OCI-M2 (cell line): ENCODE measurements around the gene CLSTN1.

Source experiments
- DNase-seq: peaks from one replicate; lab custom pipeline; 2025; ENCODE audit not compliant: unreplicated experiment; lab: John Stamatoyannopoulos, UW

The CLSTN1 gene

DNA sequence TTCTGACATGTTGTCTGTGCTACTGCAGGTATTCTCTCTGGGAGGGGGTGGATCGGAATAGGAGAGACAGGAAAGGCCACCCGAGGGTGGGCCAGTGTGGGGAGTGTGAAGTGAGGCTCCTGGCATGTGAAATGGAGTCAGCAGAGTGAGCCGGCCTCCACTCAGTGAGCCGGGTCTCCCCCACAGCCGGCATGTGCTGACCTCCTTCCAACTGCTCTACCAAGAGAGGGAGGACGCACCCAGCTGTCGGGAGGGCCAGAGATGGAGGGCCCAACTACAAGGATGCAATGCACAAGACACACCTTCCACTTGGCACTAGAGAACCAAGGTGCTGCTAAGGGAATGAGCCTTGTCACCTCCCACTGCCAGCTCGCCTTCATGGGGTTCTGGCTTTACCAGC lies 28.2 kb upstream of the CLSTN1 start:
- no peak for DNase-seq

DNA sequence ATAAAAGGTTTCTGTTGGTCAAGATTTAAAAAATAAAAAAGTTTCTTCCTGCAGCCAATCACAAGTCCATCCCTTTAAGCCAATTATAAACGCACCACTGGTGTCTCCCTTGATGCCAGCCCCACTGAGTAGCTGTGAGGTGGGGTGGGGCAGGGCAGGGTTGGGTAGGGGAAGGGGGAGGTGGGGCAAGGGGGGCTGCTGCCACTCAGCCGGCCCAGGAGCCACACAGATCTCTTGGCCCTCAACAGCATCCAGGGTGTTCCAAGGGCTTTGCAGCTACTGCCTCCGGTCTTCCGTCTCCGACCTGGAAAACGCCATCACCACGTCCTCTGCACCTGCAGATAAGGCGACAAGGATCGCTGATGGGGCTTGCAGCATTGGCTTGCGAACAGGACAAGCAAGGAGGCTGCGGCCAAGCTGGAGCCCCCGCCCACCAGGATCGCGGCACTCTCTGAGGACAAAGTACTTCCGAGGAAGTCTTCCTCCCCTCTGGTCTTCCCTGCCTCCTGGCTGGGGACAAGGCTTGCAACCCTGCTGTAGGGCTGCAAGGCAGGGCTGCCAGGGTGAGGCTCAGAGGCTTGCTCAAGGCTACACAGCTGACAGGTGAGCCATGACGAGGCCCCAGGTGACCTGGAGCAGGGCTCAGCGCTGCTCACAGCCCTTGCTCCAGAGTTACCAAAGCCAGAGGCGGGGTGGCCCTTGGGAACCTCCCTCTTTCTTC lies 26.8 kb upstream of the CLSTN1 start:
- no peak for DNase-seq

DNA sequence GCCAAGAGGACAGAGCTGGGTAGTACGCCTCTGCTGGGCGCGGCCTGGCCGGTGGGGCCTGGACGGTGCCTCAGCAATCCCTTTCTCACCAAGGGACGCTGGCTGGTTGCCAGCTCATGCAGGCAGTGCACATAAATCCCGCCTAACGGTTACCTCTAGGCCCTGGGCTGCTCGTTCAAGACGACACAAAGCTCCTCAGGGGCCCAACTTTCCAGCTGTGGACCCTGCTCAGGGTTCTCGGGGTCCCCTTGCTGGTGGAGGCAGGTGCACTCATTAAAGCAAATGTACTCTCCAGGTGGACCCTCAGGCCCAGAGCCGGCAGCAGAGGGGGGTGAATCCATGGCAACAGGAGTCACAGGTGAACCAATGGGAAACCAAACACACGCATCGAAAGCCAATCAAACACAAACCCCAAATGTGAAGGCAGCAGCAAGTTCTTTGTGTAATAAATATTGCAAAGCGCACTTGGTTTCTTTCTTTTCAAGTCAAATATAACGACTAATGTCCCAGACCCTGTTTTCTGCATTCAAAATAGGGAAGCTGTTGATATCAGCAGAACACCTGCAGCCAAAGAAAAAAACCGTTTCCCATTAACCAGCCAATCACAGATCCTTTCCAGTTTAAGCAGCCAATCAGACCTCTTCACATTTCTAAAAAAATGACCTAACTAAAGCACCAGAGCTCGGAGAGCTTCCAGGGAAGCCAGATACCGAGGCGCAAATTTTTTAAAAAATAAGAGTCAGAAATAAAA lies 26.1 kb upstream of the CLSTN1 start:
- no peak for DNase-seq

DNA sequence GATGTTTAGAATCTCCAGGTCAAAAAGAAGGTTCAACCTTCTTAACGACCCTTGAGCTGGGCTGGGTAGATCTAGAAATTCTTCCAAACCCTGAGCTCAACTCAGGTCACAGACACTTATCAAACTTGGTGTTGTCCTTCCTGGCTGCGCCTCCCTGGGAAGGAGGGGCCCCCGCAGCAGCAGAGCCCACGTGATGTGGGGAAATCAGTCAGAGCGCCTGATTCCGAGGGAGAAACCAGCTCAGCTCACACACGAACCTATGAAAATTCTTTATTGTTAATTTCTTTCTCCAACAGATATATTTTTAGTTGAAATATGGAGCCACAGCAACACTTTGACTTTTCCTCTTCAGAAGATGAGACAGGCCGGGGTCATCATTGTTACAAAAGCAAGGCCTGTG lies 24.3 kb upstream of the CLSTN1 start:
- no peak for DNase-seq

DNA sequence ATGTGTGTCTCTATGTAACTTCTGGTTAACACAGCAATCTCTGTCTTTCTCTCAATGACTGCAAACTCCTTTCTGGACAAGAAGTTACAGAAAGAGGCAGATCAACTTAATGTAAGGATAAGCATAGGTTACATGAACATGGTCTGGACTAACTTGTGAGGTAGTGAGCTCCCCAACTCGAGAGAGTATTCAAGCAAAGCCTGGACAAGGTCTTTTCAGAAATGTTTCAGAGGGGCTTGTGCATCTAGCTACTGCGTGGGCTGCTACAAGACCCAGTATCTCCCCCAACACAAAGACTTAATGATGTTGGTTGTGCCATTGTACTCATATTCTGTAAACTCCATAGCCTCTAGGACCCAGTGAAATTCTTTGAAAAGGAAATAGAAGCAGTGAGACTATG lies 23.5 kb upstream of the CLSTN1 start:
- DNase-seq = no peak

DNA sequence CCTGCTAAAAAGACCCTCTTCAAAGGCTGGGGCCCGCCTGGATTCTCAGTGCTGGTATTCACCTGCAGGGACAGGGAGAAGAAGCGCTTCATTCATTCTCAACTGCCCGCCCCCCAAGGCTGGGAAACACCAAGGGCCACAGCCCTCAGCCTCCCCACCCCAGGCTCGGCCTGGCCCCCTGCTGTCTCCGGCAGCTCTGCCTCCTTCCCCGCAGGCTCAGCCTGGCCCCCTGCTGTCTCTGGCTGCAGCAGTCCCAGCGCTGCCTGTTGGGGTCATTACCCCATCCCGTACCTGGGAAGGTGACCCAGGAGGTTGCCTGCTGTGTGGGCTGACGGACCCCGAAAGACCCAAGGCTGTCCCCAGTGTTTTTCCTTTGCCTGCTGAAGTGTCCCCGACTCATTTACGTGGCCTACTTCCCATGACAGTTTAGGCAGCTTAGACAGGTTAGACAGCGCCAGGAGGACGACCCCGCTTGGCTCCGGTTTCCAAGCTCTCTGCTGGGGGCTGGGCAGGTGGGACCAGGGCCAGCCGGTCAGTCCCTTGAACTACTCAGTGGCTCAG lies 22.9 kb upstream of the CLSTN1 start:
- no peak for DNase-seq

DNA sequence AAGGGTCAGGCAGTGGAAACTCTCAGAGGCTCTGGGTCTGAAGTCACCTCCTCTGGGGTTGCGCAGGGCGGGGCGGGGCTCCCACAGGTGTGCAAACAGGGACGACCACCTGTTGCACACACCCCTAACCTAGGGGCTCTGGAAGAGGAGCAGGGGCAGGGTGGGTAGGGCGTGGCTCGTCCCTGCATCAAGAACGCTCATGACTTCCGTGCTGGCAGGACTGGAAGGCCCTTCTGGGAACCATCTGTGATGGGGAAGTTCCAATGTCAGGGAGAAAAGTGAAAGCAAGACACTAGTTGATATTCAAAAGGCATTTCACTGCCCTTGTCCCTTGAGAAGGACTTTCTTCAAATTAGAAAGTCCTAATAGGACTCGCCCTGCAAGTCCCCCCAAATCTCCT lies 22.1 kb upstream of the CLSTN1 start:
- DNase-seq = no peak

DNA sequence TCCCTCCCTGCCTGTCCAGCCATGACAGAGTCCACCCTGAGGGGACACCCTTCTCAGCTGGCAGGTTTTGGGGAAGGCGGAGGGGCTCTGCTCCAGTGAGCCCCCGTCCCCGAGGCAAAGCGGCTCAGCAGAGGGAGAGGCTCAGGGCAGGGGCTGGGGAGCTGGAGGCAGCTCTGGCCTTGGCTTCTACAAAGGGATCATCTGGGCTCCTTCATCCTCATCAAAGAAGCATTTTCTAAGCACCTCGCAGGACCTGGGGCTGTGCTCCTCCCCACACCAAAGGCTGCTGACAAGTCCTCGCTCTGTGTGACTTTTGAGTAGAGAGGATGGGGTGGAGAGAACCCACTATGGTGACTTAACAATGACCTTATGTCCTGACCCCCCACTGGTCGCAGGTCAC lies 21.0 kb upstream of the CLSTN1 start:
- DNase-seq = no peak

DNA sequence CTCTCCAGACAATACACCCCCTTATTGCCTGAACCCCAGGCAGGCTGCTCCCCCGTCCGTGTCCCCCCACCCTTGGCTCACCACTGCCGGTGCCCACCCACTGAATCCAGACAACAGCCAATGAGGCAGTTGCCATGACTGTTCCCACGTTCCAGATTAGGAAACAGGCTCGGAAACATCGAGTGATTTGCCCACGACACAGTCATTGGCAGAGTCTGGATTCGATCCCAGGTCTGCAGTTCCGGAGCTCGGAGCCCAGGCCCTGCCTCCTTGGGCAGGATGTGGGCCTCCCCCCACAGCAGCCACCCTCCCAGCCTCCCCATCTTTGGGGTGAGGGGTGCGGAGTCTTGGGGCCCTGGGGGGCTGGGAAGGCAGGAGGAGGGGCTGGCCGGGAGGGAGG lies 20.3 kb upstream of the CLSTN1 start:
- DNase-seq = no peak

DNA sequence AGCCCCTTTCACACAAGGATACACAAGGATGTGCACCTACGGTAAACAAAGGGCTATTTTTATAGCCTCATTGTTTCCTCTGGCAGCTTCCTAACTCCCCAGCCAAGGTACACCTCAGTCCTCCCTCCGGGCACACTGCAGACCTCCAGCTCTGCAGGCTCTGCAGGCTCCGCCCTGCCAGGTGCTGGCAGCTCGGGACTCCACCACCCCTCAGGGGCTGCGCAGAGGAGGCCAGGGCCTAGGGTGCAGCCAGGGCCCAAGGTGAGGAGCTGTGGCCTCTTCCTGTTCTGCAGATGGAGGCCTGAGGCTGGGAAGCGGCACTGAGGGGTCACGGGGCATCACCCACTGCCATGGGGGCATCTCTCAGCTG lies 19.8 kb upstream of the CLSTN1 start:
- no peak for DNase-seq

DNA sequence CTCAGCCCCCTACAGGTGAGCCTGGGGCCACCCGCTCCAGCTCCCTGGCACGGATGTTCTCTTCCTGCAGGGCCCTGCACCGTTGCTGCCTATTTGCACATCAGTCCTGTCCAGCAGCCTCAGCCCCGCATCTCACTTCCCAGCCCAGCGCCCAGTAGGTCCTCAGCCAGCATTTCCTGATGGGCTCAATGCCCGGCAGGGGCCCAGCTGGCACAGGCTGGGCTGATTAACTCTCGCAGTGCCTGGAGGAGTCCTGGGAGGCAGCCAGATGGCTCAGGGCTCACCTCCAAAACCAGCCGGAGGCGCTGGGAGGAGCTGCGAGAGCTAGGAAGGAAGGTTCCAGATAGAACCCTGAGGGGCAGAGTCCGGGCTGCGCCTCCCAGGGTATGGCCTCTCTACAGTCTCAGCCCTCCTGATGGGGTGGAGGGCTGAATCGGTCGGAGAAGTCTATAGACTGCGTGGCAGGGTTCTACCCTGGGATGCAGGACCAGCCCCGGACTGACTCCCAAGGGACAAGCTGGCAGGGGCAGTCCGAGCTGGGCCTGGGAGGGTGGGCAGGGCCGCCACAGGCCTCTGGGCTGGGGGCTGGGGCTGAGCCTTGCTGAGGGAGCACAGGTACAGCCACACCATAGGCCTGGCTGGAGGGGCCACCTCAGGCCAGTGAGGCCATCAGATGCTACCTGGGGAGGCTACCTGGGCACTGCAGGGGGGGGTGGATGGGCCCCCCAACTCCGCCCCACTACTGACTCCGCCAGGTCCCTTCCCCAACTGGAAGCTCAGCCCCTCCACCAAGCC lies 19.2 kb upstream of the CLSTN1 start:
- no peak for DNase-seq

DNA sequence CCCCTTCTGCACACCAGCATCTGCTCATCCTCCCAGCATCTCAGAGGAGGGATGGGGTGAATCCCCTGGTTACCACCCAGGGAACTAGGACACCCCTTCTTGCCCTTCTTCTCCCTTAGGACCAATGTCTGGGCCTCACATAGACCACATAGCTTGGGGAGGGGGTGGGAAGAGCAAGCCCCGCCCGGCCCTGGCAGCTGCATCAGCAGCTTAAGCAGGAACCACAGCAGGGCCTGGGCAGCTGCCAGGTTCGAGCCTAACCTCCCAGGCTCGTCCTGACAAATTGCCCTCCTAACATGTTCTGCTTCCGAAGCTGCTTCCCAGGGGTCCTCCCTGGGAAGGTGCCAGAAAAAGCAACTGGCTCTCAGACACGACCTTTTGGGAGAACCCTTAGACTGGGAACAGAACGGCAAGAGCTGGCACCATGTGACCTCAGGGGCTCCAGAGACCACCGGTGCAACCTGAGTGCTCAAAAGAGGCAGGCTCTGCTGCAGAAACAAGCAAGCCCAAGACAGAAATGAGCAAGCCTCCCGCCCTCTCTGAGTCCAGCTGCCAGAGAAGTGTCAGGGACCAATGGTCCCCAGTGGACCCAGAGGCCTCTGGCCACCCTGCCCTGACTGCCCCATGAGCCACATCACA lies 18.4 kb upstream of the CLSTN1 start:
- DNase-seq = no peak

DNA sequence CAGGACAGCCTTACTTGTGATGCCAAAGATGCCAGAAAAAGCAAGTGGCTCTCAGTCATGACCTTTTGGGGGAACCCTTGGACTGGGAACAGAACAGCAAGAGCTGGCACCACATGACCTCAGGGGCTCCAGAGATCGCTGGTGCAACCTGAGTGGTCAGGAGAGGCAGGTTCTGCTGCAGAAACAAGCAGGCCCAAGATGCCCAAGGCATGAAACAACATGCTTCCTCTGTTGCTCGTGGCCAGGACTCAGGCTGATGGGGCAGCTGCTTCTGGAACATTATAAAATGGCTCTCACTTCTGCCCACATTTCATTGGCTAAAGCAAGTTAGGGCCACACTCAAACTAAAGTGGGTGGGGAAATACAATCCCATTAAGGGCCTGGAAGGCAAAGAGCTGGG lies 17.7 kb upstream of the CLSTN1 start:
- DNase-seq = no peak

DNA sequence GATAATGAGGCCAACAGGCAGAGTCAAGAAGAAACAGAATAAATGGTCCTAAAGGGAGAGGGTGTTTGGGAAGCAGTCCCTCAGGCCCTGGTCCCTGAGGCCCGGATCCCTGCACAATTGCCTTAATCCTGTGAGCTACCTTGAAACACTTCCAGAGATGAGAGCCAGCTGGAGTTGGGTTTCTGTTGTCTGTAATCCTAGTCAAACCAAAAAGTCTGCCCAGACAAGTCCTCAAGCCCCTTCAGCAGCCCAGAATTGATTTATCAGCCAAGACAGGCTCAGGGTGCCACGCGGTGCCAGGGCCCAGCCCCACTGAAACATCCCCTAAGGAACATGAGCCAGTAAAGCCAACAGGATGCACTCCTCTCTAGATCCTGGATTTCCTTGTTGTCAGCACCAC lies 16.4 kb upstream of the CLSTN1 start:
- DNase-seq = no peak

DNA sequence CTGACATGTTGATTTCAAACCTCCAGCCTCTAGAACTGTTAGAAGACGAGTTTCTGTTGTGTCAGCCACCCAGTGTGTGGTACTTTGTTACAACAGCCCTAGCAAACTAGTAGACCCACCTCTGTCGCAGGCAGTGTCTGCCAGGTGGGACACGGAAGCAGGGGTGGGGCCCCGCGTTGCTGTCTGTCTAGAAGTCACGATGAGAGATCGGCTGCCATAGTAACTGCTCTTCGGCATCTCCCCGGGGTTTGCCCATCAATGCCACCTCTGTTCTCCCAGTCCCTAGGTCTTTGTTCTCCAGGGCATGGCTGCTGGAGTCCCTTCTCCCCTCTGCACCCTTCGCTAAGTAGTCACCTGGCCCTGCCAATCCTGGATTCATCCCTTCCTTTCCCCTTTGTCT lies 15.2 kb upstream of the CLSTN1 start:
- no peak for DNase-seq

DNA sequence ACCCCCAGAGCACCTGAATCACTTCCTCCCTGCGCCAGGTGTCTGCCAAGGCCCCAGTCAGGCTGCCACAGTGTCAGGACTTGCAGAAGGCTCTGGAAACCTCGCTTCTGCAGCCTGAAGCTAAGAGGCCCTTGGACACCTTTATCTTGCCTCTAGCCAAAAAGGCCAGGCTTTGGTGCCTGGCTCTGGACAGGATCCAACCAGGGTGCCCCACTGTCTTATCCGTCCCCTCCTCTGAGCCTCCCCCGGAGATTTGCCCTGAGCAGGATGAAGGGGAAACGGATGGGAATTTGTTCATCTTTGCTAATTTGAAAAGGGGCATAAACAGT lies 12.8 kb upstream of the CLSTN1 start:
- no peak for DNase-seq

DNA sequence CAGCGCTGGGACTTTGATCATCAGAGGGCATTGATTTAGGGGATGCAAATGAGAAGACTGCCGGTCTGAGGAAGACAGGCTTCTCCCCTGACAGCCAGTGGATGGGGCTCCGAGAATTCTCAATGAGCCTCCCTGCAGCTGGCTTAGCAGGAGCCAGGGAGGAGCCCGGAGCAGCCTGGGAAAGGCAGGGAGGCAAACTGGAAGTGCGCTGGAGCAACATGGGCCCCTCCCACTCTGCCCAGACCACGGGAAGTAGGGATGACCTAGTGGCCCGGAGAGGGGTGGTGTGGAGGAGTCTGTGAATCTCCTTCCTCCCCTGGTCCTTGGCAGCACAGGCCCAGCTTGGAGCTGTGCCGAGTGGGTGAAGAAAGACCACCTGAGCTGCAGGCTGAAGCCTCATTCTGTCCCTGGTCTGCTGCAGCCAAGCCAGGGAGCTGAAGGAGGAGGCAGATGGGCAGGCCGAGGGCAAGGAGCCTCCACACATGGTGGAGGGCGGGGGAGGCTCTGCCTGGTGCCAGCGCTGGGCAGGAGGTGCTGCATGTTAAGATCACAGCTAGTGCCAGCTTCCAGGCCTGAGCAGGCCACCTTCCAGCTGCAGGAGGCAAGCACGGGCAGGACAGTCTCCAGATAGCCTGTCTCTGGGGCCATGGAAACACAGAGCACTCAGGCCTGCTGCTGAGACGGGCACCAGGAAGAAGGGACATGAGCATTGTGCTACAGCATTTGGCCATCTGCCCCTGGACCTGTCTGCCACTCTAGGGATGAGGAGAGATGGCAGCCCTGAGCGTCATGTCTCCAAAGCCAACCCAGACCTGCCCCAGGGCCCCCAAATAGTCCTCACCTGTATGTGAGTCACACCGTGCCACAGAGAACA lies 12.2 kb upstream of the CLSTN1 start:
- no peak for DNase-seq

DNA sequence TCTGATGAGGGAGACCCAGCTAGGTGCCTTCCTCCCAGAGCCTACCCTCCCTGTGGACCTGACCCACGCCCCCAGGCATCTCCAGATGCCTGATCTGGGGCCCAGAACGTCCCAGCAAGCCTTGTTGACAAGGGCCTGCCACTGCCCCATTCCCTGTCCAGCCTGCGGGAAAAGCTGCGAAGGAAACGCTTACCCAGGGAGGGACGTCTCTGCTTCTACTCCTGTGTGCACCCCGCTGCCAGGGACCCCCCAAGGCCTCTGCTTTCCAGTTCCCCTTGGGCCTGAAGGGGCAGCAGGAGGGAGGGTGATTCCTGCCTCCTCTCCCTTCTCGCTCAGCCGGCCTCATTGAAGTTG lies 11.6 kb upstream of the CLSTN1 start:
- no peak for DNase-seq

DNA sequence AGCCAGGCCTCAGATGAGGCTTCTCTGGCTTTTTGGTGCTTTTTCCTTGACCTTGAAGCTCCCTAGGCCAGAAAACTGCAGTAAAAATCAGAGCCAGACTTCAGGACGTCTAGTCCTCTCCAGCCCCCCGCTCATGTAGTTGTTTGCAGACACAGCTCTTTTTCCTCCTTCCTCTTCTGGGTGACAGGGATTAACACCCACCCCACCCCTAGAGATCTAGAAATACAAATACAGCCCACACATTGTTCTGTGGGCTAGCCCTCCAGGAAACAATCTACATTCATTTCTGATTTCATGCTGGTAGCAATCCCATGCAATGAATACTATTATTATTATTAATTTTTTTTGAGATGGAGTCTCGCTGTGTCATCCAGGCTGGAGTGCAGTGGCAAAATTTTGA lies 9.9 kb upstream of the CLSTN1 start:
- DNase-seq = no peak

DNA sequence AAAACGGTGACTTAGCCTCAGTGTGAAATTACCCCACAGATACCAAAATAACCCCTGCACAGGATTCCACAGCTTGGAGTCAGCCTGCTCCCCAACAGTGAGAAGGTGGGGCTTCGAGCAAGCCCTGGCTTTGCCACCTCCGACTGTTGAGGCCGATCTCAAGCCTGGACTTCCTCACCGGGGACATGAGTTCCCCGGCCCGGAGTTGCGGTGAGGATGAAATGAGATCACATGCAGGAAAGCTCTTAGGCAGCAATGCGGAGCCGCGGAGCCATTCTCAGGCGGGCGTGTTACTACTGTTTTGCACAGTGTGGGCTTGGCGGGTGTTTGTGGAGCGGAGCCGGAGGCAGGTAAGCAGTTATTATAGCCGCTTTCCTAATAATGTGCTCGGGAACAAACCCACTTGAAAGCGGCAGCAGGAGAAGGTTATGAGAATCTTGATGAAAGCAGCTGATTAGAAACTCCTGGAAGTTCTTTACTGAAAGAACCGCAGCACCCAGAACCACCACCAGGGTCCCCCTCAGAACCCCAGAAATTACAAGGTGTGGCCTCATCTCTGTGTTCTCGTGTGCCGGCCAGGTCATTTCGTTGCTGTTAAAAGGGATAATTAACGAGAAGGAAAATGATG lies 3.9 kb upstream of the CLSTN1 start:
- DNase-seq = no peak
